Activated T-cell treated with anti-CD3 and anti-CD28 coated beads, Interleukin-2, amount 50 U/mL, for 1 hour (primary cell): ENCODE data around the gene ZNF592.

ENCODE experiments used
- DNase-seq: peaks from one replicate; pipeline ENCODE4 v3.0.0-alpha.2; 2020

Gene ZNF592

DNA sequence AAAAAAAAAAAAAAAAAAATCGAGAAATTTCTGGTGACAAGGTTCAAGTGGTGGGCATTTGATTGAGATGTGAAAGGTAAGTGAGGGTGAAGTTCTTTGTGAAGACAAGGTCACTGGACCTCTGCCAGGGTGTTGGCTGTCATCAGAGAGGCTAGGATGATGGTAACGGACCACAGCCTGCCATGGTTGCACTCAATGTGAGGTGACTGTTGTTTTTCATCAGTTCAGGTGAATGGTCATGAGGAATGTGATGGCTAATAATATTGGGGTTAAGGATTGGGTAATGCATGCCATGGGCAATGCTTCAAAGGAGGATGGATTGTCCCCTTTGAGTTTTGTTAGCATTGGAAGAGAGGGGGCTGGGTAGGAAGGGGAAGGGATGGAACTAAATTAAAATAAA, 64.5 kb downstream of the ZNF592 start:
- DNase-seq, result no peak

GRCh38 chr15:84813435-84813834, 65.0 kb downstream of the ZNF592 start:
- no peak for DNase-seq

- DNase-seq, result no peak
Measured at GRCh38 chr15:84813931-84814330, 65.5 kb downstream of the ZNF592 start.

DNA sequence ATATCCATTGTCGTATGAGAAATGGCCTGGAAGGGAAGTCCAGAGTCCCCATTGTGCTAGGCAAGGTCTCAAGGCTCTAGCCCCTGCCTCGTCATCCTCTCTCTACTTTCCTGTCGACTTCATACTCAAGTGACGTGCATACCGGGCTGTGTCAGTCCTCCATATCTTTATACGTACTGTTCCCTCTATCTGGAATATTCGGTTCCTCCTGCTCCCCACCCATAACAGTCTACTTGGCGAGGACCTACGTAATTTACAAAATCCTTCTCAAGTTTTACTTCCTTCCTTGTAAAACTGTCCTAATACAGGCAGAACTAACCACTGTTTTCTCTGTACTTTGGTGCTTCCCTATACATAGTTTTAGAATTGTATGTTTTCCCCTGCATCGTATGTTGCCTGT, 66.5 kb downstream of the ZNF592 start:
- DNase-seq, result no peak

DNA sequence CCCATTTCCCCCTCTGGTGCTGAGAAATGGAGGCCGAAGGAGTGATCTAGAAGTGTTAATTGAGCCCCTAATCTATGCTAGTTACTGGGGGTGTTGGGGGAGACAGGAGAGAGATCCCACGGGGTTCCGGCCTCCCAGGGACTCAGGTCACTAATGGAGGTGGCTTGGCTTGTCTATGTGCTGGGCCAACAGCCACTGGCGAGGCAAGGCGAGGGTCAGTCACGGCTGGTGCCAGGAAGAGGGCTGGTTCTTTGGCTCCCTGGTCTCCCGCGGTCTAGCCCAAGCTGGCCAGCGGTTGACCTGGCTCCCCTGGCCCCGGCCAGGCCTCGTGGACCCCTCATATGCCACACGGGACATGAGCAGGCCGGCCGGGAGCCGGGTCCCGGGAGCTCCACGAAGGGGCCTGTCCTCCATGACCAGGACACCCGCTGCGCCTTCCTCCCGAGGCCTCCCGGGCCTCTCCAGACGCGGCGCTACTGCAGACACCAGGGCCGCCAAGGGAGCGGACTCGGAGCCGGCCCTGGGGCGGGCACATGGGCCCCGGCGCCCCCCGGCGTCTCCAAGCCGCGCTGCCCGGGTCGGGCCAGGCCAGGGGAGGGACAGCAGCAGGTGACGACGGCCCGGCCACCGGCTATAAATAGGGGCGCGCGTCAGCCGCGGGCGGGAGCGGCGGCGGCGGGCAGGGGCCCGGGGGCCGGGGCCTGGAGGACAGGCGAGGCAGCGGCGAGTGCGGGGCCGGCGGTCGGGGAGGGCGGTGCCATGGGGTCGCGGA, 68.5 kb downstream of the ZNF592 start, which contains the start of gene ALPK3:
TSS of gene ALPK3 (plus strand) at position 663 of the 772 bp plus-strand sequence. CDS start at position 760, 97 bp downstream.
- DNase-seq, result no peak

DNA sequence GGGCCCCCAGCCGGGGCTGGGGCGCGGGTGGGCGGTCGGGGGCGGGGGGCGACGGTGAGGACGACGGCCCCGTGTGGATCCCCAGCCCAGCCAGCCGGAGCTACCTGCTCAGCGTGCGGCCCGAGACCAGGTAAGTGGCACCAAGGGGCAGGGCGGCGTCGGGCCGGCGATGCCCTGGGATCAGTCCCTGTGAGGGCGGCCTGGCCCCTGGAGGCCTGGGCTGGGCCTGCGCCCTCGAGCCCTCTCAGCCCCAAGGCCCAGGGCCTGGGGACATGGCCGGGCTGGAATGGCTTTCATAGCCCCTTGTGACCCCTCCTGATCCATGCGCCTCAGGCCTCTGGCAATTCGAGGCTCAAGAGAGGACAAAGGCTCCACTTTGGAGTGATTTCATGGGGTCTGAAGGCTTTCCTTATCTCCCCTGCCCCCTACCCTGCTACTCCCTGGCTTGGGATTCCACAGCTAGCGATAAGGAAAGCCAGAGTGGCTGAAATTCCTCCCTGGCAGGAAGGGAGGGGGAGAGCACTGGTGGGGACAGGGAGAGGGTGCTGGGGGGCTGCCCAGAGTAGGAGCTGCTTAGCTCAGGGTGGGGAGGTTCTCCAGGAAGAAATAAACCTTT, 69.2 kb downstream of the ZNF592 start:
- DNase-seq, result no peak

DNA sequence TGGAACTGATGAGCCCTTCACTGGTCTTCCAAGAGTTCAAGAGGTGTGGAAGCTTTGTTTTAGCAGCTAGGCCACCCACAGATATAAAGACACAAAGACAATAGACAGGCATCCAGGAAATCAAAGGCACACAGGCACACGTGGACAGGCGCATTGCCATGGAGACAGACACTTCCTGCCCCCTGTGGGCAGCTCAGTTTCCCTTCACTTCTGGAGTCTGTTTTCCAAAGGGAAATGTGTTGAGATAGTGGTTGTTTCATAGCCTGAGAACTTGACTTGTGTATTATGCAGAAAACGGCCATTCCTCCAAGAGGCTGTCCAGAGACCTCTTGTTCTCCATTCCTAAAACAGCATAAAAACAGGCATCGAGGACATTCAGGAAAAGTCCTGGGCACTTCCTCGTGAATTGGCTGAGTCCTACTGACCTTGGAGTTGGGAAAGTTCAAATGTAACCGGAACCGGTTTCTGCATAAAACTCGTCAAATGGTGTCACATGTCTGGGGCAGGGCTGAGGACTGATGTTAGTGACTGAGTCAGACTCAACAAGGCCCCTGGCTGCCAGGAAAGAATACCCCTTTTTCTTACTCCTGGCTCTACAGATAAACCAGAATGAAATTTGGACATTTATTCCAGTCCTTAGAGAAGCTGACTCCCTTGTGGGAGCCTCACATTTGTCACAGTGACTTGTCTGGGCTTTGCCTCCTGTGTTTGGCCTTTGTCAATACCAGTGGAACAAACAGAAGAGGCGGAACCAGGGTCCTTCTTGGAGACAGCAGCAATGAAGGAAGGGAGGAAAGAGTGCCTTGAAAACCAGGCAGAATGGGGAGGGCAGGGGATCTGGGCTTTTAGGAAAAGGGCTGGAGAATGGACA, 70.1 kb downstream of the ZNF592 start:
- no peak for DNase-seq

- no peak for DNase-seq
Measured at GRCh38 chr15:84819291-84819768, 70.9 kb downstream of the ZNF592 start.

GRCh38 chr15:84819791-84820190, 71.4 kb downstream of the ZNF592 start:
- DNase-seq, result no peak

DNA sequence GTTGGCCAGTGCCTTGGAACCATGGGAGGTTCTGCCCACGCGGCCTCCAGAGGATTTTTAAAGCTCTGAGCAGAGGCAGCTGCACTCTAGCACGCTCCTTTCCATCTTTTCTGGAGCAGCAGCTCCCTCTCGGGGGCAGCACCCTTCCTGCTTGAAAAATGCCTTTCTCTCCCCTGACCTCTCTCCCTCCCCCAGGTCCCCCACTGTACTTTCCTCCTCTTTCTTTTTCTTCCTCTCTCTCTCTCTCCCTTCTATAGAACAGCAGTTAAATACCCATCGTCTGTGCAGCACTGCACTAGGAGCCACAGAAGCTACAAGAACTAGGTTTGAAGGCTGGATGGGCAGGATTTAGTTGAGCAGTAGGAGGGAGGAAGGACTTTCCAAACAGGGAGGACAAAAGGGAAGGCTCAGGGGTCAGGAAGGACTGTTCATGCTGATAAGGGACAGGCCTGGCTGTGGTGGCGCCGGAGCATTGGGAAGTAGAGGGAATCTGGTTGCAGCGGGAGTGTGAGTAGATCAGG, 73.2 kb downstream of the ZNF592 start:
- no peak for DNase-seq

DNA sequence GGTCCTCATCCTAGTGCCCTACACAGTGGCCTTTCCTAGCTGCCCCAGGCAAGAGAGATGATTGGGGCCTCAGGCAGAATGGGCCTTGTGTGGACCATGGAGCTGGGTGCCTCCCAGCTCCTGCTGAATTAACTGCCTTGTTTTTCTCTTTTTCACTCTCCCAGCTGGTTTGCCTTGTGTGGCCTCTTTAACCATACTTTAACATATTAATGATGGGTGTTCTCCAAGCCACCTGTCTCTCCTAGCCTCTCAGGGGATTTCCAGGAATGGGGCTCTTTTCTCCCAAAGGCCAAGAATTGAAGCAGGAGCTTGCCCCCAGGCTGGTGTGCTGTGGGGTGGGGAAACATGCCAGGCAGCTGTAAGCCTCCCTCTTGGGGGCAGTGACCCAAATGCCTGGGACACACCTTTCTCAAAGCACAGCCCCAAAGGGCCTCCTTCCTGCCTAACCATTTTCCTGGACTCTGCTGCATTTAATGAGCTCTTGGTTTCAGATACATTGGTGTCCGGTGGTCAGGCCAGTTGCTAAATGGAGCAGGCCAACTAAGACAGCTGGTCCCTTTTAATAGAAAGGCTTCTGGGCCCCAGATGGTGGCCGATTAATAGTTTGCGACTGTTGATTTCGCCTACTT, 74.4 kb downstream of the ZNF592 start:
- no peak for DNase-seq

DNA sequence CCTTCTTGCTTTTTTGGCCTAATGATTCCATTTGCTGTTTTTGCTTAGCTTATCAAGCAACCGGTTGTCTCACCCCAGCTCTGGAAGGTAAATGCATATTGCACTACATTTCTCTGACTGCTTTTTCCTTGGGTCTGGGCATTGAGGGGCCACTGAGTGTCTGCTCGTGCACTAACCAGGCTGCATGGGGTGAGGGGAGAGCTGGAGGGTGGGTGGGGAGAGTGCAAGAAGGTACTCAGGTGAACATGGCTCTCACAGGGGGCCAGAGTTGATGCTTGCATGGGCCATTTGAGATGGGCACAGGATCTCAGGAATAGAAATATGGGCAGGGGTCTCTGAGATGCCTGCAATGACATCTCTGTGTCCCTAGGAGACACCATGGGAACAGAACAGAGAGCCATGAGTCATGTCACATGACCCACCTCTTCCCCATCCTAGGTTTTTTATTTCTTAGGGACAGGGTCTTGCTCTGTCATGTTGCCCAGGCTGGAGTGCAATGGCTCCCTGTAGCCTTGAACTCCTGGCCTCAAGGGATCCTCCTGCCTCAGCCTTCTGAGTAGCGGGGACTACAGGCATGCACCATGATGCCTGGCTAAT, 75.0 kb downstream of the ZNF592 start:
- no peak for DNase-seq

DNA sequence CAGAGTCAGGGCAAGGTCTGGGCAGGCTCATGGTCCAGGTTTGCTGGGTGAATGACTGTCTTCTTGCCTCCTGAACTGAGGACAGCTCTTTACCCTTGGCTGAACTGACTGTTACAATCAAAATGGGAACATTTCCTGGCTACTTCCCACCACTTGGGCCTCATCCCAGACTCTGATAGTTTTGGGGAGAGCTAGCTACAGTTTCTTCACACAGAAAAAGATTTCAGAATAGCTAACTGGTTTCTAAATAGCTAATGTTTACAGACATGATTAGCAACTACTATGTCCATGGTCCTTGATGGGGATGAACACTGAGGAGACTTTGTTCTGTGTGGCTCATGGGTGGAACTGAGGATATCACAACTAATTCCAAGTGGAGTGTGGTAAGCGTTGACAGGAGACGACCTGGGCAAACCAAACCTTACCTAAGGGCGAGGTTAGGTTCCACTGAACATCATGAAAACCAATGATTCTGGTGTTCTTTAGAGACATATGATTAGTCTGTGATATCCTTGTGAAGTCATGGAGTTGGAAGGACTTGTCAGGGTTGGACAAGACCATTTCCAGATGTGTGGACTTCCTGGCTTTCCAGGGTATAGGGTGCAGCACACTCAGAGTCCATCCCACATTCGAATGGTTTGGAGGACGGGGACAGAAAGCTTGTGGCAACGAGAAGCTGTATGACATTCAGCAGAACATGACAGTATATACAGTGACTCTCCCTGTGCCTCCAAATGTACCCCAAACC, 76.0 kb downstream of the ZNF592 start:
- DNase-seq, result no peak

GRCh38 chr15:84826369-84826823, 78.0 kb downstream of the ZNF592 start:
- DNase-seq, result no peak

- no peak for DNase-seq
Measured at GRCh38 chr15:84827246-84827645, 78.9 kb downstream of the ZNF592 start.

- no peak for DNase-seq
Measured at GRCh38 chr15:84828086-84828908, 79.9 kb downstream of the ZNF592 start.

GRCh38 chr15:84829428-84829827, 81.0 kb downstream of the ZNF592 start:
- no peak for DNase-seq

DNA sequence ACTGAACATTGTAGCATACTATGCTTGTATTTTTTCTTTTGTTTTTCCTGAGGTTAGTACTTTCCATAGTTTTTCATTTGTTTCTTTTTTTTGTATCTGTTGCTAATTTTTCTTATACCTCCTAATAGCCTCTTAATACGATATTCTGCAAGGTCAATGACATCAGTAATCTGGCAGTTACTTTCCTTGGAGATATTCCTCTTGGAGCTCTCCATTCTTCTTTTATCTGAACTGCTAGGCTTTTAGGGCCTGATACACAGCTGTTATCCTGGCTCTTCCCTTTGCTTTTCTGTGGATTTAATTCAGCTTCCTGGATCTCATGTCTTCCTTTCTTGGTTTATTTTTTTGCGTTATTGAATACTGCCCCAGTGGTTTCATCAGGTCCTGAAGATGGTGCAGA, 81.6 kb downstream of the ZNF592 start:
- DNase-seq, result no peak

DNA sequence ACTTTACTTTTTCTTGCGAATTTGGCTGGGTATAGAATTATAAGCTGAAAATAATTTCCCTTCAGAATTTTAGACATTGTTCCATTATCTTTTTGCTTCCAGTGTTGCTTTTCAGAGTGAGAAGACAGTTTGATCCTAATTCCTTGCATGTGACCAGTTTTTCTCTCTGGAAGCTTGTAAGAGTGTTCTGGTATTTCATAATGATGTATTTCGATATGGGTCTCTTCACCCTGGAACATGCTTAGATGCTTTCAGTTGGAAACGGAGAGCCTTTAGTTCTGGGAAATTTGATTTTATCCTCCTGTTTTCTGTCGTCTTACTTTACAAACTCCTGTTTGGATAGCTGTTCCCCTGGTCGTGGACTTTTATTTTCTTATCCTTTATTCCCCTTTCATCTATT, 82.6 kb downstream of the ZNF592 start:
- DNase-seq, result no peak

GRCh38 chr15:84831613-84832012, 83.2 kb downstream of the ZNF592 start:
- no peak for DNase-seq
